Ovary (tissue), 3 donors: ENCODE results near the gene BLOC1S6.

Experiments
- EP300 ChIP-seq: sonication (generic); formaldehyde crosslinking; IDR thresholded peaks from one replicate; pipeline ENCODE4 v1.6.1; 2017; ENCODE audit warnings: antibody characterized with exemption
- POLR2A ChIP-seq: fragments of 450-650 bp; IDR thresholded peaks from one replicate; pipeline ENCODE4 v1.6.1; 2017; ENCODE audit warnings: antibody characterized with exemption, mild to moderate bottlenecking, moderate library complexity
- TF ChIP-seq, protein P1 (sequence below), 3 donors: fragments of 450-650 bp in 2 of 3; fragments of 200-600 bp in 1 of 3; IDR thresholded peaks; one replicate each; pipeline versions ENCODE4 v1.5.1 to v1.8.0; 2016 to 2022; ENCODE audit warnings: antibody characterized with exemption in 3 of 3, mild to moderate bottlenecking in 1 of 3
- donor health status: DM: no; HTN: no; CAD: no.

DNA sequence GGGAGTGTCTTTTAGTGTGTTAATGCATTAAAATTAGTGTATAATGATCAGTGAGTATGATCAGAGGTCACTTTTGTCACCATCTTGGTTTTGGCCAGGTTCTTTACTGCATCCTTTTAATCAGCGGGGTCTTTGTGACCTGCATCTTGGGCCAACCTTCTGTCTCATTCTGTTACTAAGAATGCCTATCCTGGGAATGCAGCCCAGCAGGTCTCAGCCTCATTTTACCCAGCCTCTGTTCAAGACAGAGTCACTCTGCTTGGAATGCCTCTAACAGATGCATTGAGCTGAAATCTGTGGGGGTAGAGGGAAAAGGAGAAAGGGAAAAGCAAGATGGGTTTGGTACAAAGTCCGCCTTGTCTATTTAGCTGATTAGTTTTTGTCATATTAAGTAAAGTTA, 5.3 kb upstream of the BLOC1S6 start:
- TF ChIP-seq EP300 = no peak
- TF ChIP-seq, protein P1, sequence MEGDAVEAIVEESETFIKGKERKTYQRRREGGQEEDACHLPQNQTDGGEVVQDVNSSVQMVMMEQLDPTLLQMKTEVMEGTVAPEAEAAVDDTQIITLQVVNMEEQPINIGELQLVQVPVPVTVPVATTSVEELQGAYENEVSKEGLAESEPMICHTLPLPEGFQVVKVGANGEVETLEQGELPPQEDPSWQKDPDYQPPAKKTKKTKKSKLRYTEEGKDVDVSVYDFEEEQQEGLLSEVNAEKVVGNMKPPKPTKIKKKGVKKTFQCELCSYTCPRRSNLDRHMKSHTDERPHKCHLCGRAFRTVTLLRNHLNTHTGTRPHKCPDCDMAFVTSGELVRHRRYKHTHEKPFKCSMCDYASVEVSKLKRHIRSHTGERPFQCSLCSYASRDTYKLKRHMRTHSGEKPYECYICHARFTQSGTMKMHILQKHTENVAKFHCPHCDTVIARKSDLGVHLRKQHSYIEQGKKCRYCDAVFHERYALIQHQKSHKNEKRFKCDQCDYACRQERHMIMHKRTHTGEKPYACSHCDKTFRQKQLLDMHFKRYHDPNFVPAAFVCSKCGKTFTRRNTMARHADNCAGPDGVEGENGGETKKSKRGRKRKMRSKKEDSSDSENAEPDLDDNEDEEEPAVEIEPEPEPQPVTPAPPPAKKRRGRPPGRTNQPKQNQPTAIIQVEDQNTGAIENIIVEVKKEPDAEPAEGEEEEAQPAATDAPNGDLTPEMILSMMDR (IDR thresholded peaks at IDR 0.05) = no peak
- TF ChIP-seq POLR2A = no peak
